ENCODE measurements around the gene WDR27.

DNA sequence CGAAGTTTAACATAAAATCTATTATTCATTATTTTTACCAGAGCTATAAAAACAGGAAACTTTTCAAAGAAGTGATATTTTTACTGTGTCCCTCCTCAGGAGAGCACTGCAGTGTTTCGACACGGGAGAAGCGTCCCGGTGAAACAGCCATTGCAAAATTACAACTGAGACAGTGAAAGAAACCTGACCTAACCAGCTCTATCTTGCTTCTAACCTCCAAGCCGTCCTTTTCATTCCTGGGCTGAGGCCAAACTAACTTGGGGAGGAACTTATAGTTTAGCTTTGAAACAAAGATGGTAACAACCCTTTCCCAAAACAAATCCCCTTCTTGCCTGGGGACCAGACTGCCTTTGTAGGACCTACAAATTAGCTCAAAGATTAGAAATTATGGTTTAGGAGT, 79.2 kb downstream of the WDR27 start:
- TF ChIP-seq, protein P1, sequence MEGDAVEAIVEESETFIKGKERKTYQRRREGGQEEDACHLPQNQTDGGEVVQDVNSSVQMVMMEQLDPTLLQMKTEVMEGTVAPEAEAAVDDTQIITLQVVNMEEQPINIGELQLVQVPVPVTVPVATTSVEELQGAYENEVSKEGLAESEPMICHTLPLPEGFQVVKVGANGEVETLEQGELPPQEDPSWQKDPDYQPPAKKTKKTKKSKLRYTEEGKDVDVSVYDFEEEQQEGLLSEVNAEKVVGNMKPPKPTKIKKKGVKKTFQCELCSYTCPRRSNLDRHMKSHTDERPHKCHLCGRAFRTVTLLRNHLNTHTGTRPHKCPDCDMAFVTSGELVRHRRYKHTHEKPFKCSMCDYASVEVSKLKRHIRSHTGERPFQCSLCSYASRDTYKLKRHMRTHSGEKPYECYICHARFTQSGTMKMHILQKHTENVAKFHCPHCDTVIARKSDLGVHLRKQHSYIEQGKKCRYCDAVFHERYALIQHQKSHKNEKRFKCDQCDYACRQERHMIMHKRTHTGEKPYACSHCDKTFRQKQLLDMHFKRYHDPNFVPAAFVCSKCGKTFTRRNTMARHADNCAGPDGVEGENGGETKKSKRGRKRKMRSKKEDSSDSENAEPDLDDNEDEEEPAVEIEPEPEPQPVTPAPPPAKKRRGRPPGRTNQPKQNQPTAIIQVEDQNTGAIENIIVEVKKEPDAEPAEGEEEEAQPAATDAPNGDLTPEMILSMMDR (IDR thresholded peaks at IDR 0.05) = no peak
- TF ChIP-seq EP300 (IDR thresholded peaks at IDR 0.05) (no peak), POLR2A (IDR thresholded peaks at IDR 0.05) (no peak)
